A549 (cell line): Measurements from ENCODE around the gene ROBO1.

Source experiments
- EP300 ChIP-seq, 2 experiments: fragments of >200 bp; sonication (Bioruptor Twin); formaldehyde crosslinking; IDR thresholded peaks; 2 replicates in 1 of 2; 3 replicates in 1 of 2; pipeline ENCODE4 v1.6.1; 2016 to 2017
- HEYL ChIP-seq: fragments of 250-450 bp; sonication (Bioruptor Pico); IDR thresholded peaks from 2 replicates; pipeline ENCODE4 v1.8.0; 2021; ENCODE audit warnings: mild to moderate bottlenecking, moderate library complexity
- KDM1A ChIP-seq: fragments of 200-600 bp; sonication (generic); IDR thresholded peaks from 2 replicates; pipeline ENCODE4 v1.6.1; 2016; ENCODE audit warnings: low read depth, mild to moderate bottlenecking
- PHF8 ChIP-seq: fragments of 200-600 bp; sonication (generic); IDR thresholded peaks from 2 replicates; pipeline ENCODE4 v1.6.1; 2016; ENCODE audit warnings: low read depth, mild to moderate bottlenecking, antibody characterized with exemption, moderate library complexity, borderline replicate concordance
- RFX5 ChIP-seq: fragments of 450-650 bp; IDR thresholded peaks from 2 replicates; pipeline ENCODE4 v1.7.1; 2014; ENCODE audit warnings: antibody characterized with exemption, mild to moderate bottlenecking, moderate library complexity
- TF ChIP-seq, protein P1 (sequence below): fragments of 150-350 bp; IDR thresholded peaks from 2 replicates; pipeline ENCODE4 v1.6.1; 2014; ENCODE audit warnings: low read depth, mild to moderate bottlenecking, low read length
- TF ChIP-seq, protein P2 (sequence below): fragments of >200 bp; sonication (Bioruptor Twin); formaldehyde crosslinking; IDR thresholded peaks from 3 replicates; pipeline ENCODE4 v1.5.1; 2016
- TF ChIP-seq, protein P3 (sequence below): fragments of >200 bp; sonication (Bioruptor Twin); formaldehyde crosslinking; IDR thresholded peaks from 3 replicates; pipeline ENCODE4 v1.6.1; 2016

DNA sequence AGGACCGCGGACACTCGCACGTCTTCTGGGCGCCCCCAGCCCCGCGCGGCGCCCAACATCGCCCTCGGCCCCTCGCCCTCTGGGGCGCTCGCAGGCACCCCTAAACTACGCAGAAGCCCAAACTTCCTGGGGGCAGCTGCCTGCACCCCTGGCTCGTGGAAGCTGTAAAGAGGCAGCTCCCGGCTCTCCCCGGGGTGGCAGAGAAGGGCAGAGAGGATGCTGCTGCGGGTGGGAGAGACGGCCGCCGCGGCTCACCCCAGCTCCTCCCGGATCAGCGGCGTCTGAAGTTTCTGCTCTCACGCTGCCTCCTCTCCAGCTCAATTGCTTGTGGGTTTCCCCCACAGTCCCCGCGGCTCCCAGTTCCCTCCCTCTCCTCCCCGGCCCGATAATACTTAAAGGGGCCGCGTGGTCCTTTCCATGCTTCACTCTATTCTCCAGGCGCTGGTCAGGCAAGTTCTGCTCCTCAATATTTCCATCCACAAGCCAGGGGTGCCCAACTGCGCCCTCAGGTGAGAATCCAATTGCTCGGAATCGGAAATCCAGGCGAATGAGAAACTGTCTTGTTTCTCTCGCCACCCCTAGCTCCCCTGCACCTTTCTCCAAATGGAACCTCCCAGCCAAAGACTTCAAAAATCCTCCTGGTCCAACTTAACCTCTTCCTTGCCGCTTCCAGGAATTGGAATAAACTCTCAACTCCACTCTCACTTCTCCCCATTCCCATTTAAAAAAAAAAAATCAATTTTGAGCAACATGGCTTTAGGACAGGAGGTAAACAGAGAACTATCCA is 748.5 kb downstream of the ROBO1 start:
- TF ChIP-seq RFX5 = no peak
- TF ChIP-seq PHF8 = no peak; the same call in 1 of the 2 replicates
- TF ChIP-seq, protein P1, sequence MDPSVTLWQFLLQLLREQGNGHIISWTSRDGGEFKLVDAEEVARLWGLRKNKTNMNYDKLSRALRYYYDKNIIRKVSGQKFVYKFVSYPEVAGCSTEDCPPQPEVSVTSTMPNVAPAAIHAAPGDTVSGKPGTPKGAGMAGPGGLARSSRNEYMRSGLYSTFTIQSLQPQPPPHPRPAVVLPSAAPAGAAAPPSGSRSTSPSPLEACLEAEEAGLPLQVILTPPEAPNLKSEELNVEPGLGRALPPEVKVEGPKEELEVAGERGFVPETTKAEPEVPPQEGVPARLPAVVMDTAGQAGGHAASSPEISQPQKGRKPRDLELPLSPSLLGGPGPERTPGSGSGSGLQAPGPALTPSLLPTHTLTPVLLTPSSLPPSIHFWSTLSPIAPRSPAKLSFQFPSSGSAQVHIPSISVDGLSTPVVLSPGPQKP = no peak
- no peak for TF ChIP-seq EP300 (IDR thresholded peaks at IDR 0.05)
- TF ChIP-seq, protein P2, sequence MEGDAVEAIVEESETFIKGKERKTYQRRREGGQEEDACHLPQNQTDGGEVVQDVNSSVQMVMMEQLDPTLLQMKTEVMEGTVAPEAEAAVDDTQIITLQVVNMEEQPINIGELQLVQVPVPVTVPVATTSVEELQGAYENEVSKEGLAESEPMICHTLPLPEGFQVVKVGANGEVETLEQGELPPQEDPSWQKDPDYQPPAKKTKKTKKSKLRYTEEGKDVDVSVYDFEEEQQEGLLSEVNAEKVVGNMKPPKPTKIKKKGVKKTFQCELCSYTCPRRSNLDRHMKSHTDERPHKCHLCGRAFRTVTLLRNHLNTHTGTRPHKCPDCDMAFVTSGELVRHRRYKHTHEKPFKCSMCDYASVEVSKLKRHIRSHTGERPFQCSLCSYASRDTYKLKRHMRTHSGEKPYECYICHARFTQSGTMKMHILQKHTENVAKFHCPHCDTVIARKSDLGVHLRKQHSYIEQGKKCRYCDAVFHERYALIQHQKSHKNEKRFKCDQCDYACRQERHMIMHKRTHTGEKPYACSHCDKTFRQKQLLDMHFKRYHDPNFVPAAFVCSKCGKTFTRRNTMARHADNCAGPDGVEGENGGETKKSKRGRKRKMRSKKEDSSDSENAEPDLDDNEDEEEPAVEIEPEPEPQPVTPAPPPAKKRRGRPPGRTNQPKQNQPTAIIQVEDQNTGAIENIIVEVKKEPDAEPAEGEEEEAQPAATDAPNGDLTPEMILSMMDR = no peak
- TF ChIP-seq HEYL (CRISPR knock-in tag) = no peak
- TF ChIP-seq, protein P3, sequence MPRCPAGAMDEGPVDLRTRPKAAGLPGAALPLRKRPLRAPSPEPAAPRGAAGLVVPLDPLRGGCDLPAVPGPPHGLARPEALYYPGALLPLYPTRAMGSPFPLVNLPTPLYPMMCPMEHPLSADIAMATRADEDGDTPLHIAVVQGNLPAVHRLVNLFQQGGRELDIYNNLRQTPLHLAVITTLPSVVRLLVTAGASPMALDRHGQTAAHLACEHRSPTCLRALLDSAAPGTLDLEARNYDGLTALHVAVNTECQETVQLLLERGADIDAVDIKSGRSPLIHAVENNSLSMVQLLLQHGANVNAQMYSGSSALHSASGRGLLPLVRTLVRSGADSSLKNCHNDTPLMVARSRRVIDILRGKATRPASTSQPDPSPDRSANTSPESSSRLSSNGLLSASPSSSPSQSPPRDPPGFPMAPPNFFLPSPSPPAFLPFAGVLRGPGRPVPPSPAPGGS = 0 out of 3 replicates have a peak, but pooled peaks have one; percentile 30
- TF ChIP-seq KDM1A = no peak
